ENCODE data around the gene TBX21.

The TBX21 gene

GRCh38 chr17:47692895-47693730 is 39.9 kb upstream of the TBX21 start:
- peak; percentile 33; the same call in 1 of the 2 replicates for TF ChIP-seq NFIC (IDR thresholded peaks at IDR 0.05)
- TF ChIP-seq MAX (IDR thresholded peaks at IDR 0.05): 0 out of 2 replicates have a peak, but pooled peaks have one; percentile 9
- no peak for TF ChIP-seq YY1 (IDR thresholded peaks at IDR 0.05; ENCODE audit: low read depth)

GRCh38 chr17:47693731-47694580 is 39.1 kb upstream of the TBX21 start, which contains the start of gene TBKBP1:
Gene TBKBP1 (plus strand): TSS chr17:47694161. CDS start chr17:47696113, 1,952 bp downstream.
- TF ChIP-seq ZBTB7A (IDR thresholded peaks at IDR 0.05; ENCODE audit: low read depth) (peak; percentile 95), TCF12 (IDR thresholded peaks at IDR 0.05; ENCODE audit: low read depth) (no peak)

- TF ChIP-seq MAX (IDR thresholded peaks at IDR 0.05): peak; percentile 92
- no peak for TF ChIP-seq YY1 (IDR thresholded peaks at IDR 0.05; ENCODE audit: low read depth)
- peak; percentile 55 for TF ChIP-seq EGR1 (IDR thresholded peaks at IDR 0.05)
- TF ChIP-seq TCF12 (IDR thresholded peaks at IDR 0.05; ENCODE audit: low read depth): no peak
- TF ChIP-seq NFIC (IDR thresholded peaks at IDR 0.05): no peak
- TF ChIP-seq REST (IDR thresholded peaks at IDR 0.05; ENCODE audit: low read depth): no peak
- peak; percentile 90 for TF ChIP-seq USF1 (IDR thresholded peaks at IDR 0.05)
- TF ChIP-seq CREB1 (IDR thresholded peaks at IDR 0.05; ENCODE audit: low read depth): no peak
- peak; percentile 16 for TF ChIP-seq ZBTB7A (IDR thresholded peaks at IDR 0.05; ENCODE audit: low read depth)
- TF ChIP-seq RAD21 (IDR thresholded peaks at IDR 0.05; ENCODE audit: low read depth): no peak
- no peak for TF ChIP-seq TEAD4 (IDR thresholded peaks at IDR 0.05)
Observed at GRCh38 chr17:47694581-47695428, 38.2 kb upstream of the TBX21 start.

- TF ChIP-seq ZBTB7A (IDR thresholded peaks at IDR 0.05; ENCODE audit: low read depth) (peak; percentile 28; the same call in 1 of the 2 replicates), NFIC (IDR thresholded peaks at IDR 0.05) (no peak)
Observed at GRCh38 chr17:47695429-47696376, 37.3 kb upstream of the TBX21 start.

GRCh38 chr17:47696717-47697642 is 36.1 kb upstream of the TBX21 start:
- TF ChIP-seq FOXM1 (IDR thresholded peaks at IDR 0.05; ENCODE audit: borderline replicate concordance, low read depth): no peak
- peak; percentile 33; the same call in 1 of the 2 replicates for TF ChIP-seq REST (IDR thresholded peaks at IDR 0.05; ENCODE audit: low read depth)
